HG02840 (cell line): ENCODE data around the gene PTPDC1.
"Not testable (repeated sequence)": the region's sequence is repeated elsewhere in the genome, so short reads cannot be mapped to it uniquely, and the experiment has no call there.

Experiments
- ATAC-seq: cut with Tn5 transposase; IDR thresholded peaks from one replicate; pipeline ENCODE4 v1.9.1; 2021; ENCODE audit warnings: mild to moderate bottlenecking, moderate library complexity, moderate number of reproducible peaks; ENCODE audit not compliant: unreplicated experiment, low FRiP score

PTPDC1 gene

DNA sequence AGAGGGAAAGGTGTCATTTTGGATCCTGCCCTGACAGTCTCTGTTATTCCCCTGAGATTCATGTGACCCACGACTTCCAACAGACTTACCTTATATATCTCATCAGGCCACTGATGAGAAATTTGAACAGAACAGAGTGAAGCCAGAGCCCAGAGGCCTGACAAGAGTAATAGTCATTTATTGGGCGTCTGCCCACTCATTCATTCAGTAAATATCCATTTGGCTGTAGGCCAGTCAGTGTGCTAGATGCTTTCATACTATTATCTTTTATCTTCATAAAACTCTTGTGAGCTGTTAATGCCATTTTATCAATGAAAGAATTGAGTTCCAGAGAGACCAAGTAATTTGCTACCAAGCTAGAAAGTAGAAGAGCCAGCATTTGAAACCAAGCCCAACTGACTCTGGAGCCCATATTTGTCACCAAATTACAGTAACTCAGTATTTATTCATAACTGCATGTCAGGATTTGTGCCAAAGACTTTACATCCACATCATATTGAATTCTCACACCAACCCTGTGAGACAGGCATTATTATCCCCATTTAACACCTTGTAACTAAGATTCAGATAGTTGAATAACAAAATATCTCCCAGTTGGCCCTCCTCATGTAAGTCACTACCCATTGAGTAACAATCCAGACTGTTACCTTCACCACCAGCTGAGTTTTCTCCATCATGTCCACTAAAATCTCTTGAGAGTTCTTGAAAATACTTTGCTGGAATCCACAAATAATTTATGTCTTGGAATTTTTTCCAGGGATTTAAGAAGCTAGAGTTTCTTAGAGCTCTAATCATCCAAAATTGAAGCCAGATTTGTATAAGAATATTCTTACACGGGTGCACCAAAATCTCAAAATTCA lies 2.5 kb downstream of the PTPDC1 start:
- no peak for ATAC-seq

DNA sequence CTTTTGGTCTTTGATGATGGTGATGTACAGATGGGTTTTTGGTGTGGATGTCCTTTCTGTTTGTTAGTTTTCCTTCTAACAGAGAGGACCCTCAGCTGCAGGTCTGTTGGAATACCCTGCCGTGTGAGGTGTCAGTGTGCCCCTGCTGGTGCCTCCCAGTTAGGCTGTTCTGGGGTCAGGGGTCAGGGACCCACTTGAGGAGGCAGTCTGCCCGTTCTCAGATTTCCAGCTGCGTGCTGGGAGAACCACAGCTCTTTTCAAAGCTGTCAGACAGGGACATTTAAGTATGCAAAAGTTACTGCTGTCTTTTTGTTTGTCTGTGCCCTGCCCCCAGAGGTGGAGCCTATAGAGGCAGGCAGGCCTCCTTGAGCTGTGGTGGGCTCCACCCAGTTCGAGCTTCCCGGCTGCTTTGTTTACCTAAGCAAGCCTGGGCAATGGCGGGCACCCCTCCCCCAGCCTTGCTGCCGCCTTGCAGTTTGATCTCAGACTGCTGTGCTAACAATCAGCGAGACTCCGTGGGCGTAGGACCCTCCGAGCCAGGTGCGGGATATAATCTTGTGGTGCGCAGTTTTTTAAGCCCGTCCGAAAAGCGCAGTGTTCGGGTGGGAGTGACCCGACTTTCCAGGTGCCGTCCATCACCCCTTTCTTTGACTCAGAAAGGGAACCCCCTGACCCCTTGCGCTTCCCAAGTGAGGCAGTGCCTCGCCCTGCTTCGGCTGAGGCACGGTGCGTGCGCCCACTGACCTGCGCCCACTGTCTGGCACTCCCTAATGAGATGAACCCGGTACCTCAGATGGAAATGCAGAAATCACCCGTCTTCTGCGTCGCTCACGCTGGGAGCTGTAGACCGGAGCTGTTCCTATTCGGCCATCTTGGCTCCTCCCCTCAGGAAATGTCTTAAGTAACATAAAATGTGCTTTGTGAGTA lies 10.2 kb downstream of the PTPDC1 start:
- ATAC-seq = not testable (repeated sequence)

DNA sequence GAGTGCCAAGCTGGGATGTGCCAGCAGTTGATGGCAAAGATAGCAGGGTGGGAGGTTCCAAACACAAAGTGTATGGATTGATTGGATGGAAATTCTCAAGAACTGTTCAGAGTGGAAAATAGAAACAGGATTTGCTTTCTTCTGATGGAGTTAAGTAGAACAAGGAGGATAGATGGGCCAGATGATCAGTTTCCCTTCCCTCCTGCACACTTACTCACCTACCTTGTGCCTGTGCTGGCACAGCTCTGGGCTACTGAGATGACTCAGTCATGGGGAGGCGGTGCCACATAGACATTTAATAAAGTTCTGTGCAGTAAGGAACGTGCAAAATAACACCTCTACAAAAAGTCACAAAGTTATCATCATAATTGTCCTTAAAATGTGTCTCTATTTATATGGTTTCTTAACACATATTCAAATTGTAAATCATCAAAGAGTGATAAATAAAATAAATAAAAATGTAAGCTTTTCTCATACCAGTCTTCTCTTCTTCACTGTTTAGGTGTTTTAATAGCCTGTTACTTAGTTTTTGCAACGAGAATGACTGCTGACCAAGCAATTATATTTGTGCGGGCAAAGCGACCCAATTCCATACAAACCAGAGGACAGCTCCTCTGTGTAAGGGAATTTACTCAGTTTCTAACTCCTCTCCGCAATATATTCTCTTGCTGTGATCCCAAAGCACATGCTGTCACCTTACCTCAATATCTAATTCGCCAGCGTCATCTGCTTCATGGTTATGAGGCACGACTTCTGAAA lies 12.7 kb downstream of the PTPDC1 start:
- no peak for ATAC-seq

DNA sequence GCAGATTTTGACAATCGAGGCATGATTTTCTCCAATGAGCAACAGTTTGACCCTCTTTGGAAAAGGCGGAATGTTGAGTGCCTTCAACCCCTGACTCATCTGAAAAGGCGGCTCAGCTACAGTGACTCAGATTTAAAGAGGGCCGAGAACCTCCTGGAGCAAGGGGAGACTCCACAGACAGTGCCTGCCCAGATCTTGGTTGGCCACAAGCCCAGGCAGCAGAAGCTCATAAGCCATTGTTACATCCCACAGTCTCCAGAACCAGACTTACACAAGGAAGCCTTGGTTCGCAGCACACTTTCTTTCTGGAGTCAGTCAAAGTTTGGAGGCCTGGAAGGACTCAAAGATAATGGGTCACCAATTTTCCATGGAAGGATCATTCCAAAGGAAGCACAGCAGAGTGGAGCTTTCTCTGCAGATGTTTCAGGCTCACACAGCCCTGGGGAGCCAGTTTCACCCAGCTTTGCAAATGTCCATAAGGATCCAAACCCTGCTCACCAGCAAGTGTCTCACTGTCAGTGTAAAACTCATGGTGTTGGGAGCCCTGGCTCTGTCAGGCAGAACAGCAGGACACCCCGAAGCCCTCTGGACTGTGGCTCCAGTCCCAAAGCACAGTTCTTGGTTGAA lies 13.6 kb downstream of the PTPDC1 start:
- ATAC-seq = no peak

DNA sequence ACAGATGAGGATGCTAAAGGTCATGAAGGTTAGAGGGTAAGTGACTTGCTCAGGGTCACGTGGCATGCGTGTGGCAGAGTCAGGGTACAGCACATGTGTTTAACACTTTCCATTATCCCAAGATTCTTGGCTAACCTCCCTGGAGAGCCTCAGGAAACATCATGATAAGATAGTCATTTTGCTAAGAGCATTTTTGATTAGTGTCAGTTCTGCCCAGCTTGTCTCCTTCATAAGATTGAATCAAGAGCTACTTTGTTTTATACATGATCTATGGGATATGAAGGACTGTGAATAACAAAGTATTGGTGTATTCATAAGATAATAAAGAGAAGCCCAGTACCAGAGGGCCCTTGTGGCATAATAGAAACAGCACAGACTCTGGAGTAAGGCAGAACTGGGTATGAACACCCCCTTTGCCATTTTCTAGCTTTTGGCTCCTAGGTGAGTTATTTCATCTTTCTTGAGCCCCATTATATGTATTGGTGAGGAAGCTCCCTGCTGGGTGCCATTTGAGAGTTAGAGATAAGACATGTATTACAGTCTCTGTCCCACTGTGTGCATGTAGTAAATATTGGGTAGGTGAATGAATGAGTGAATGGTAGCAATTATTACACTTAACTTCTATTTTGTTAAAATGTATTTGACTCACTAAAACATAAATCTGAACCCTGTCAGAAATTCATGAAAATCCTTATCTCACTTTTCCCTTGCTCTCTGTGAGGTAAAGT lies 16.1 kb downstream of the PTPDC1 start:
- ATAC-seq = no peak

DNA sequence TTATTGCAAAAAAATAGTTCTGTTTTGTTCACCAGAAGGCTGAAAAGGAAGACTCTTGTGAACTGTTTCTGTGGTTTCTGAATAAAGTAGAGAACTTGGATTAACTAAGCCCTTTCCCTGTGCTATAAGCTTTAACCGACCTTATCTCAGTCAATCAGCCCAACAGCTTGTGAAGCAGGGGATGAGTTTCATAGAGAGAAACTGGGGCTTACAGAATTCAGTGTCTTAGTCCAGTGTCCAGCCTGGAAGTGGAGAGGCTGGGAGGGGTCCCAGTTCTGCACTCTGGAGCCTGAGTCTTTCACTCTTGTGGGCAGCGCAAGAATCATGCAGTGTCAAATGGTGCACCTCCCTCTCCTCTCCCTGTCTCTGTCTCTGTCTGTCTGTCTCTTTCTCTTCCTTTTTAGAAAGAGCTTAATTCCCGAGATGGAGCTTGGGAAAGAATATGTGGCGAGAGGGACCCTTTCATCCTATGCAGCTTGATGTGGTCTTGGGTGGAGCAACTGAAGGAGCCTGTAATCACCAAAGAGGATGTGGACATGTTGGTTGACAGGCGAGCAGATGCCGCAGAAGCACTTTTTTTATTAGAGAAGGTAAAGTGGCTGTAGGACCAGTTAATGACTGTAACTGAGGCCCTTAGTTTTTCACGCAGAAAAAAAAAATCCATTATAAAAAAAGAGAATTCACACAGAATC lies 17.0 kb downstream of the PTPDC1 start:
- no peak for ATAC-seq

DNA sequence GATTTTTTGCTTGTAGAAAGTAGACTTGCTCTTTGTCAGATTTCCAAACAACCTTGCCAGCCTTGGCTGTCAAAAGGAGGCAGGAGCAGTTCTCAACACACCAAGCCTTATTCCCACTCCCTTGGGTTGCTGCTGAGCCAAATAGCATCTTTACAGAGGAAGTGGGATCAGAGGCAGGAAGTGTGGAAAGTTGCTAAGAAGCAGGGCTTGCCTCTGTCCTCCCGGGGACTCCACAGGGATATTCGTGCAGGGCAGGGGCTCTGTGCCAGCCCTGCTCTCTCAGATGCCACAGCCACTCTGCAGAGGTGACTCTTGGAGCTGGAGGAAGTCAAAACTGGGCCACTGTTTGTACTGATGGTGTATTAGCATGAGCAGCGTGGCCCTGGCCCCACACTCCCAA lies 24.3 kb downstream of the PTPDC1 start:
- no peak for ATAC-seq

DNA sequence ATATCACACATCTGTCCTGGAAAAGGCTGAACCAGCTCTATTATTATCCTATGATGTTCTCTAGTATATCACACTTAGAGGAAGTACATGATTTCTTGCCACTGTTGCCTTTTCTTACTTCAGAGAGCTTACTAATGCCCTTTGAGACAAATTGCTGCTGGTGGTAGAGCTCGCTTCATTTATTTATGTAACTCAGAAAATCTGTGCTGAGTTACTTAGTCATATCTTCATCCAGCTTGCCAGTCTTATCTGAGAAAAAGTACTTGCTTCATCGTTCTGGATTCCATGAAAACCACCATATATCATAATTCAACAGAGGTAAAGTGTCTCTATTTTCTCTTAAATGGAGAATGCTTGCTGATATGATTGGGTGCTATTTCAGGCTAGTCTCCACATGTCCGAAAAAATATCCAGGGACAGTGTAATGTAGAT lies 26.6 kb downstream of the PTPDC1 start:
- no peak for ATAC-seq

DNA sequence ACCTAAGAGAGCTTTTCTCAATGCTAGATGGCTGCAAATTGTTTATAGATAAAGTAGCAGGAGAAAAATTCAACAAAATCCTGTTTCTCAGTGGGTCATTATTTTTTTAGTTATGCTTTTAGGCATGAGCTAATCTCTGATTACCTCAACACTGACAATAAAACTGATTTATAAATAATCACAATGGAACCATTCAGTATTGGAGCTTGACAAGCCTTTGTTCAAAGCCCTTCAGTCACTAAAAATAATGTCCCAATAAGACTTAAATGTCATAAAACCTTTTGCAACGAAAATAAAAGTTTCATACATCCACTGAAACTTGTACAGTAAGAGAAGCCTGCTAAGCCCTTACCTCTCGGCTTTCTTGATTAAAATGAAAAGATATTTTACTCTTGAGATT lies 27.2 kb downstream of the PTPDC1 start:
- ATAC-seq = no peak

DNA sequence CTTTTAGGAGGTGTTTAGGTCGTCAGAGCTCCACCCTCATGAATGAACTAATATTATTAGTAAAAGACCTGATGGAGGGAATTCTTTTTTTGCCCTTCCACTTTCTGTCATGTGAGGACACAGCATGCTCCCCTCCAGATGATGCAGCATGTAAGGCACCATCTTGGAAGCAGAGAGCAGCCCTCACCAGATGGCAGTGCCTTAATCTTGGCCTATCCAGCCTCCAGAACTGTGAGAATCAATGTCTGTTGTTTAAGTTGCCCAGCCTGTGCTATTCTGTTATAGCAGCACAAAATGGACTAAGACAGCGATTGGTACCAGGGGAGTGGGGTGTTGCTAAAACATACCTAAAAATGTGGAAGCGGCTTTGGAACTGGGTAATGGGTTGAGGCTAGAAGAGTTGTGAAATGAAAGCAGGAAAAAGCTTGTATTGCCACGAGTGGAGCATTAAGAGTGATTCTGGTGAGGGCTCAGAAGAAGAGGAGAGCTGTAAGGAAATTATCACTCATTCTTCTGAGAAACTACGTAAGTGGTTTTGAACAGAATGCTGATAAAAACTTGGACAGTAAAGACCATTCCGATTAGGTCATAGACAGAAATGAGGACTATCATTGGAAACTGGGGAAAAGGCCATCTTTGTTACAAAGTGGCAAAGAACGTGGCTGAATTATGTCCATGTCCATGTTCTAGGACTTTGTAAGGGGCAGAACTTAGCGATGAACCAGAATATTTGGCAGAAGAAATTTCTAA lies 28.6 kb downstream of the PTPDC1 start:
- ATAC-seq = no peak

DNA sequence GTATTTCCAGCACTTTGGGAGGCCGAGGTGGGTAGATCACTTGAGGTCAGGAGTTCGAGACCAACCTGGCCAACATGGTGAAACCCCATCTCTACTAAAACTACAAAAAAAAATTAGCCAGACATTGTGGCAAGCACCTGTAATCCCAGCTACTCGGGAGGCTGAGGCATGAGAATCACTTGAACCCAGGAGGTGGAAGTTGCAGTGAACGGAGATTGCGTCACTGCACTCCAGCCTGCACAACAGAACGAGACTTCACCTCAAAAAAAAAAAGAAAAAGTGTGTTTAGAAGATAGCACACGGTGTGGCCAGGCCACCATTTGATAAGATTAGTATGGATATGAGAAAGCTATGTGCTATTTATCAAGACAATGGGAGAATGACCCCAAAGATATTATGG lies 35.8 kb downstream of the PTPDC1 start:
- not testable (repeated sequence) for ATAC-seq

DNA sequence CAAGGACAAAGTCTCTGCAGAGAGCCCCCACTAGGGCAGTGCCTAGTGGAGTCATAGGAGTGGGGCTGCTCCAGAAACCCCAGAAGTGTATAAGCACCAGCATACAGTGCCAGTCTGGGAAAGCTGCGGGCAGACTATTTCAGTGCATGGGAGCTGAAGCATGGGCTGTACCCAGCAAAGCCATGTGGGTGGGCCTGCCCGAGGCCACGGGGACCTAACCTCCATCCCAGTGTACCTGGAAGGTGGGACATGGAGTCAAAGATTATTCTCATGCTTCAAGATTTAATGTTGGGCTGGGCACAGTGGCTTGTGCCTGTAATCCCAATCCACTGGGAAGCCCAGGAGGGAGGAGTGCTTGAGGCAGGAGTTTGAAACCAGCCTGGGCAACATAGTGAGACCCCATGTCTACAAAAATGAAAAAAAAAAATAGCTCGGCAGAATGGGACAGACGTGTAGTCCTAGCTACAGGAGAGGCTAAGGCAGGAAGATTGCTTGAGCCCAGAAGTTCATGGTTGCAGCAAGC lies 36.7 kb downstream of the PTPDC1 start:
- ATAC-seq = no peak

DNA sequence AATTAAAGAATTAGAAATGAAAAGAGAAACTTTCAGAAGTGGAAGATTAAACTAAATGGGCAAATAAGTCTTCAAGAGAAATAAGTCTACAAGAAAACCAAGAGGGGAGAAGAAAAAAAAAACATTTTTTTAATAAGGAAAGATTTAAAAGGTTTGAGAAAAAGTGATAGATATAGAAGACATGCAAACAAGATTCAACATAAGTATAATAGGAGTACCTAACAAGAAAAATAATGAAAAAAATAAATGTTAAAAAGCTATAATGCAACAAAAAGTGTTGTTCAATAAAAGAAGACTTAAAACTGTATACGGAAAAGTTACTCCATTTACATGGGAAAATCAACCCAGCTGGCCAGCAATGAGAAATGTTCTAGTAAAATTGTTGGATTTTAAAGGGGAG lies 42.6 kb downstream of the PTPDC1 start:
- ATAC-seq = no peak

DNA sequence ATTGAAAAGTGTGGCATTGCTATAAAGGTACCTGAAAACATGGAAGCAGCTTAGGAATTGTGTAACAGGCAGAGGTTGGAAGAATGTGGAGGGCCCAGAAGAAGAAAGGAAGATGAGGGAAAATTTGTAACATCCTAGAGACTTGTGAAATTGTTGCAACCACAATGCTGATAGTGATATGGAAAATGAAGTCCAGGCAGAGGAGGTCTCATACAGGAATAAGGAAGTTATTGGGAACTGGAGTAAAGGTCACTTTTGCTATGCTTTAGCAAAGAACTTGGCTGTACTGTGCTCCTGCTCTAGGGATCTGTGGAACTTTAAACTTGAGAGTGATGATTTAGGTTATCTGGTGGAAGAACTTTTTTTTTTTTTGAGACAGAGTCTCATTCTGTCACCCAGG lies 43.5 kb downstream of the PTPDC1 start:
- no peak for ATAC-seq

DNA sequence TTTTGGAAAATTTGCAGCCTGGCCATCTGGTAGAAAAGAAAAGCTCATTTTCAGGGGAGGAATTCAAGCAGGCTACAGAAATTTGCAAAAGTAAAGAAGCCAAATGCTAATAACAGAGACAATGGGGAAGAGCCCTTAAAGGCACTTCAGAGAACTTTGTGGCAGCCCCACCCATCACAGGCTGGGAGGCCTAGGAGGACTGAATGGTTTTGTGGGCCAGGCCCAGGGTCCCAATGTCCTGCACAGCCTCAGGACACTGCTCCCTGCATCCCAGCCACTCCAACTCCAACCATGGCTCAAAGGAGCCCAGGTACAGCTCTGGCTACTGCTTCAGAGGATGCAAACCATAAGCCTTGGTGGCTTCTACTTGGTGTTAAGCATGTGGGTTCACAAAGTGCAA lies 44.3 kb downstream of the PTPDC1 start:
- no peak for ATAC-seq

DNA sequence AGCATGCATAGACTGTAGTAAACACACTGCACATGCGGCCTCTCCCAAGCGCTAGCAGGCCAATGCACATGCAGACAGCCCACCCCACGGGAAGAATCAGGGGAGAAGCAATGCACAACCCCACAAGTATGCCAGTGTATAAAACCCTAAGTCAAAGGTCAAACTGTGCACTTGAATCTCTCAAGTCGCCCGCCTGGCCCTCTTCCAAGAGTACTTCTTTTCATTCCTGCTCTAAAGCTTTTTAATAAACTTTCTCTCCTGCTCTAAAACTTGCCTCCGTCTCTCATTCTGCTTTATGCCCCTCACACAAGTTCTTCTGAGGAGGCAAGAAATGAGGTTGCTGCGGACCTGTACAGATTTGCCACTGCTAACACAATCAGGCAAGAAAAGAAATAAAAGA lies 50.4 kb downstream of the PTPDC1 start:
- no peak for ATAC-seq

DNA sequence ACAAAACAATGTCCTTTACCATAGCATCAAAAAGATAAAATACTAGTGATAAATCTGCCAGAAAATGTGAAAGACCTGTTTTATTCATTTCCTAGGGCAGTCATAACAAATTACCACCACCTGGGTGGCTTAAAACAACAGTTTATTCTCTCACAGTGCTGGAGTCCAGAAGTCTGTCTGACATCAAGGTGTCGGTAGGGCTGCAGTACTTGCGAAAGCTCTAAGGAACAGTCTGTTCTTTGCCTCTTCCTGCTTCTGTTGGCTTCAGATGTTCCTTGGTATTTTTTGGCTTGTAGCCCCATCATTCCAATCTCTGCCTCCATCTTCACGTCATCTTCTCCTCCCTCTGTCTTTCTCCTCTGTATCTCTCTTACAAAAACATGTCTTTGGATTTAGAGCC lies 51.0 kb downstream of the PTPDC1 start:
- no peak for ATAC-seq
